ENCODE results near the gene NPR2. TPM values are rescaled to one million over a fixed set of nuclear protein-coding genes. Genes with fewer than 3 reads are reported as not detected.

The NPR2 gene
- total and polyA plus RNA-seq, 2 of the 13 experiments (the other 11 are each of a cell fraction or from before 2014, with no cell fraction given), result 7.4 to 9.4 TPM

- TF ChIP-seq GABPB1 (CRISPR knock-in tag; IDR thresholded peaks at IDR 0.05) (peak; percentile 65; the same call in 1 of the 2 replicates), DMAP1 (CRISPR knock-in tag; IDR thresholded peaks at IDR 0.05) (peak; percentile 13; the same call in 1 of the 2 replicates), NFRKB (IDR thresholded peaks at IDR 0.05) (no peak), ZBTB2 (CRISPR knock-in tag; IDR thresholded peaks at IDR 0.05; ENCODE audit: low read depth) (0 out of 2 replicates have a peak, but pooled peaks have one; percentile 11), ATM (IDR thresholded peaks at IDR 0.05; ENCODE audit: borderline replicate concordance) (no peak)
Measured at GRCh38 chr9:35757226-35757891, 34.0 kb upstream of the NPR2 start (continued).

- BruUV-seq (replicated peaks), result TSS peak; percentile 38
- intact Hi-C loops (cut with micrococcal nuclease; ENCODE audit: unreplicated experiment), result loop anchor here (2.0 kb wide), 1 partner anchor 21 kb away; no protein-coding TSS in a partner anchor
- peaks cover 41% of the 10 kb centered on the region for H3K79me2 ChIP-seq (ENCODE audit: insufficient read depth, low read length)
- no peaks in the 10 kb centered on the region for H3K9me3 ChIP-seq (ENCODE audit: low read length)
- H3K36me3 ChIP-seq (replicated peaks in 1 of 2; ENCODE audit: control insufficient read depth in 1 of 2, insufficient read depth in 2 of 2, low read length in 2 of 2), result peaks cover 4 to 8% of the 10 kb centered on the region in 2 experiments; a peak in 2 of 5 replicates
- H3K4me1 ChIP-seq (ENCODE audit: insufficient read depth, low read length), result peaks cover 33% of the 10 kb centered on the region
- H3K27ac ChIP-seq (ENCODE audit: extremely low read length, insufficient read depth, low read length), result peak overlapping the region; percentile 95
- ChIA-PET POLR2A (interaction anchor here (1.9 to 2.0 kb wide), 2 partner anchors 9 to 26 kb away, joined by 5 to 9 read pairs; partner anchors contain the start of genes CREB3, GBA2, RGP1 and TLN1), CTCF (ENCODE audit: low intra/inter-chr PET ratio, low total read pairs) (no interaction called here)
- no peaks in the 10 kb centered on the region for H4K20me1 ChIP-seq (ENCODE audit: insufficient read depth, low read length)
- peak overlapping the region; percentile 82 to 90 (median 89) for H3K4me3 ChIP-seq (replicated peaks in 1 of 3; ENCODE audit: insufficient read depth in 1 of 3, low read depth in 2 of 3, low read length in 3 of 3)
- no peak overlapping the region for H2AFZ ChIP-seq (ENCODE audit: low read length)
- no peak for DNase-seq (ENCODE audit: low spot score)
- peak overlapping the region; percentile 83 for H3K9ac ChIP-seq (ENCODE audit: insufficient read depth, low read depth, low read length)
- FAIRE-seq, result no peak
- in situ Hi-C loops (cut with HindIII; ENCODE audit: extremely low pct_ligation_motif_present, low pct_unique_long_range_greater_than_20kb), result no loop called here
- no peaks in the 10 kb centered on the region; a peak in 1 of 5 replicates for H3K27me3 ChIP-seq (ENCODE audit: control insufficient read depth in 1 of 2, insufficient read depth in 2 of 2, low read length in 2 of 2)
- no peak for TF ChIP-seq SALL1 (CRISPR knock-in tag; IDR thresholded peaks at IDR 0.05)
- TF ChIP-seq GTF3A (CRISPR knock-in tag; conservative IDR thresholded peaks at IDR 0.05), result no peak
- no peak for TF ChIP-seq TARDBP (CRISPR knock-in tag; IDR thresholded peaks at IDR 0.05)
- no peak for TF ChIP-seq IRF2 (CRISPR knock-in tag; IDR thresholded peaks at IDR 0.05)
- no peak for TF ChIP-seq GTF2F1 (IDR thresholded peaks at IDR 0.05; ENCODE audit: low read length)
- TF ChIP-seq MBNL3 (CRISPR knock-in tag; conservative IDR thresholded peaks at IDR 0.05), result no peak
- TF ChIP-seq FOXK1 (CRISPR knock-in tag; IDR thresholded peaks at IDR 0.05; ENCODE audit: borderline replicate concordance, low read depth), result no peak
- TF ChIP-seq ZNF609 (CRISPR knock-in tag; IDR thresholded peaks at IDR 0.05; ENCODE audit: borderline replicate concordance), result no peak
- peak overlapping the region; percentile 95 for H3K4me2 ChIP-seq (ENCODE audit: low read depth, low read length)
- ATAC-seq, result no peak
Measured at GRCh38 chr9:35757892-35758275, 33.5 kb upstream of the NPR2 start.
